ENCODE results near the gene ETS1. TPM values are rescaled to one million over a fixed set of nuclear protein-coding genes. Genes with fewer than 3 reads are reported as not detected.

The ETS1 gene
- total and polyA plus RNA-seq, 12 donors, result 9.6 to 61.7 (median 43.1) TPM

DNA sequence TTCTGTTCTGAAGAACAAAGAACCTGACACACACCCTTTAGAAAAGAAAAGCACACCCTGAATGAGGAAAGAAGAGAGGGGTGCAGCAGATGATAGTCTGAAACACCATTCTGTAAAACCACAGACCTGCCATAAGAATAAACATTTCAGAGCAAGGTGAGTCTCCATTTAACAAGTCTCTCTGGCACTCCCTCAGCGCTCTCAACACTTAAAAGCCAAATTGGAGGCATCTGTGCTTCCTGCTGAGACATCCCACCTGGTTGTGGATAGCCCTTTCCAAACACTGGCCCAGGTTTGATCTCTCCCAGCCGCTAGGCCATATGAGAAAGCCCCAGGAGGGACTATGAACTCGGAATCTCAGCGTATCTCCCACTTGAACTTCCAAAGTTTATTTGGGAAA is 36.3 kb downstream of the ETS1 start:
- no peaks in the 10 kb centered on the region for H3K9me3 ChIP-seq (replicated peaks in 1 of 3)
- no peaks in the 10 kb centered on the region for H3K36me3 ChIP-seq (replicated peaks in 1 of 2)
- H3K4me1 ChIP-seq (replicated peaks in 1 of 2), result peaks cover 10 to 21% of the 10 kb centered on the region in 2 donors
- 88 to 95% (median 93%) methylated on average over 4 of the region's 4 CpGs for WGBS, 4 donors
- DNase-seq, result no peak
- TF ChIP-seq, protein P1, sequence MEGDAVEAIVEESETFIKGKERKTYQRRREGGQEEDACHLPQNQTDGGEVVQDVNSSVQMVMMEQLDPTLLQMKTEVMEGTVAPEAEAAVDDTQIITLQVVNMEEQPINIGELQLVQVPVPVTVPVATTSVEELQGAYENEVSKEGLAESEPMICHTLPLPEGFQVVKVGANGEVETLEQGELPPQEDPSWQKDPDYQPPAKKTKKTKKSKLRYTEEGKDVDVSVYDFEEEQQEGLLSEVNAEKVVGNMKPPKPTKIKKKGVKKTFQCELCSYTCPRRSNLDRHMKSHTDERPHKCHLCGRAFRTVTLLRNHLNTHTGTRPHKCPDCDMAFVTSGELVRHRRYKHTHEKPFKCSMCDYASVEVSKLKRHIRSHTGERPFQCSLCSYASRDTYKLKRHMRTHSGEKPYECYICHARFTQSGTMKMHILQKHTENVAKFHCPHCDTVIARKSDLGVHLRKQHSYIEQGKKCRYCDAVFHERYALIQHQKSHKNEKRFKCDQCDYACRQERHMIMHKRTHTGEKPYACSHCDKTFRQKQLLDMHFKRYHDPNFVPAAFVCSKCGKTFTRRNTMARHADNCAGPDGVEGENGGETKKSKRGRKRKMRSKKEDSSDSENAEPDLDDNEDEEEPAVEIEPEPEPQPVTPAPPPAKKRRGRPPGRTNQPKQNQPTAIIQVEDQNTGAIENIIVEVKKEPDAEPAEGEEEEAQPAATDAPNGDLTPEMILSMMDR (IDR thresholded peaks at IDR 0.05), result no peak
- no peak for TF ChIP-seq POLR2A (IDR thresholded peaks at IDR 0.05)
- no peak overlapping the region for H3K27ac ChIP-seq
- no peak overlapping the region for H3K4me3 ChIP-seq
- intact Hi-C loops (cut with DNase I), result no loop called here
- no peaks in the 10 kb centered on the region for H3K27me3 ChIP-seq

DNA sequence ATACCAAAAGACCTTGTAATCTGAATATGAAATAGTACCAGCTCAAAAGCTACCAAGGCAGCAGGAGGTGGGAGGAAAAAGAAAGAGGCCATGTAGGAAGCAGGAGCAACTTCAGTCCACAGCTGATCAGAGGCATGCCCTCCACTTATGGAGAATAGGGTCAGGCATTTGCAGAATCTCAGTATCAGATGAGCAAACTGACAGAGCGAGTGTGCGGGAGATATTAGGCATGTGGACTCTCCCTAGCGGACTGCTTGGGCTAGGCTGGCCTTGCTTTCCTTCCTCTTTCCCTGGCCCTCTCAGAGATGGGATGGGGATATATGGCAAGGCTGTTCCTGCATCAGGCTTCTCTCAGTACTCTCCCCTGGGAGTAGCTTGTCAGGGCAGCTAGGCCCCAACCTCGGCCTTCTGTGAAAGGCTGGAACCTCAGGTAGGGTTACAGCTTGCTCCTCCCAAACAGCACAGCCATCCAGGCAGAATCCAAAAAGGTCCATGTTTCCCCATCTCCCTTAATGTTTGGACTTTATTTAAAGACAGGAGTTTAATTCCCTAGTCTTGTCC is 37.0 kb downstream of the ETS1 start:
- intact Hi-C loops (cut with DNase I), result no loop called here
- TF ChIP-seq, protein P1 (IDR thresholded peaks at IDR 0.05), result no peak
- no peak for TF ChIP-seq POLR2A (IDR thresholded peaks at IDR 0.05)
- WGBS, 4 donors, result 81 to 93% (median 90%) methylated on average over 4 of the region's 4 CpGs
- Histone ChIP-seq H3K36me3 (replicated peaks in 1 of 2) (no peaks in the 10 kb centered on the region), H3K4me3 (no peak overlapping the region), H3K27me3 (no peaks in the 10 kb centered on the region), H3K4me1 (replicated peaks in 1 of 2) (peaks cover 10 to 21% of the 10 kb centered on the region in 2 donors), H3K9me3 (replicated peaks in 1 of 3) (no peaks in the 10 kb centered on the region), H3K27ac (peak overlapping the region in 1 of 5 donors; percentile 84)
- DNase-seq, result no peak

DNA sequence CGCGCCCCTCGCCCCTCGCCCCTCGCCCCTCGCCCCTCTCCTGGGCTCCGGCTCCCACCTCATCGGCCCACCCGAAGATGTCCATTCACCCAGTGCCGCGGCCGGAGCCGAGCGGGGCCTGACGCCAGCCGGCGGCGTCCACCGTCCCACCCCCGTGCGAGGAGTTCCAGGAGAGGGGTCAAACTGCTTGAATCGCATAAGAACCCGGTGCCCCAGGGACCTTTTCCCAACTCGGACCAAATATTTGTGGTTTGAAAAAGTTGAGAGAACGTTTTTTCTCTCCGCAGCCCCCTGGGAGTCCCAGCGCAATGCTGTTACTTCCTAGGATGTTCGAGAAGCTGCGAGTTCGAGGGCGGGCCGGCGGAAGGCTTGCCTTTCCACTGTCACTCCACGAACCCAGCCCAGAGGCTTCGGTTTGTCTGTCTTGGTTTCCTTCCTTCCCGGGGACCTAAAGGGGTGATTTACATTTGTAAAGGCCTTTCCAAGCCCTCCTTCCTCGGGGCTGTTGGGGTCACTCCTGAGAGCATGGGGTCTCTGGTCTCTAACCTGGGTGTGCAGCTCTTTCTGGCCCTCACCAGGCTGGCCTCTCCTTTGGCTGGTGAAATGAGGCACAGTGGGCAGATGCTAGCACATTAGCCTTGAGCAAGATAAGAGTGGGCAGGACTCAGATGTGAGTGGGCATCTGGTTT is 38.0 kb downstream of the ETS1 start:
- TF ChIP-seq POLR2A (IDR thresholded peaks at IDR 0.05), result no peak
- TF ChIP-seq, protein P1 (IDR thresholded peaks at IDR 0.05), result no peak
- H3K36me3 ChIP-seq (replicated peaks in 1 of 2), result no peaks in the 10 kb centered on the region
- peak overlapping the region in 2 of 4 donors; percentile 48 to 49 for H3K4me3 ChIP-seq
- H3K27ac ChIP-seq, result peak overlapping the region in 3 of 5 donors; percentile 50 to 84 (median 74)
- peak; percentile 24 to 75 (median 38) for DNase-seq
- intact Hi-C loops (cut with DNase I), result no loop called here
- peaks cover 10 to 21% of the 10 kb centered on the region in 2 donors for H3K4me1 ChIP-seq (replicated peaks in 1 of 2)
- H3K9me3 ChIP-seq (replicated peaks in 1 of 3), result no peaks in the 10 kb centered on the region
- WGBS, 4 donors, result 24 to 38% (median 31%) methylated on average over 16 to 37 of the region's 37 CpGs
- H3K27me3 ChIP-seq, result no peaks in the 10 kb centered on the region

DNA sequence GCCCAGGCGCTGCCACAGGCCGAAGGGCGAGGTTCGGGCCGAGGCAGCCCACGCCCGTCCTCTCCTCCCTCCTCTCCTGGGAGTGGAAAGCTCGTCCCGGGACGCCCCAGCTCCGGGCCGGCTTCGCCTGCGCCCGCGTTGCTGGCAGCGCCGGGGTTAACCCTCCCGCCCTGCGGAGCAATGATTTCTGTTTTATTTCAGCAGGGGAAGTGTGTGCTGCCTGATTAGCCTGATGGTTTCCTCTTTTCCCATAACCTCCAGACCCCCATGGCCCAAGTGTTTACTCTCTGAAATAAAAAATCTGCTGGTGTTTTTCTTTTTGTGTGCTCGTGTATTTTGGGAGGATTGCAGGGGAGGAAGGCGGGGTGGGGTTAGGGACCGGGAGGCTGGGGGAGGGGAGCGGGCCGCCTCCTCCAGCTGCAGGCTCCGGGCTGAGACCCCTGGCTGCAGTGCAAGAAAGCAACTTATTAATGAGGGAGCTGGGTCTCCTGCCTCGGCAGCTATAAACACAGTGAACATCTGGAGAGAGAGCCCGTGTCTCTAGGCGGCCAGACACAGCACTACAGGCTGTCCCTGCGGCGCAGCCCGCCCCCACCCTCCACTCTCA is 38.6 kb downstream of the ETS1 start:
- Histone ChIP-seq H3K36me3 (replicated peaks in 1 of 2) (no peaks in the 10 kb centered on the region), H3K4me1 (replicated peaks in 1 of 2) (peaks cover 10 to 20% of the 10 kb centered on the region in 2 donors), H3K4me3 (peak overlapping the region in 2 of 4 donors; percentile 48 to 49), H3K27ac (peak overlapping the region in 3 of 5 donors; percentile 50 to 84 (median 74)), H3K27me3 (no peaks in the 10 kb centered on the region), H3K9me3 (replicated peaks in 1 of 3) (no peaks in the 10 kb centered on the region)
- DNase-seq, result peak; percentile 42 to 77 (median 47)
- 0 to 3% (median 0%) methylated on average over 16 to 32 of the region's 32 CpGs for WGBS, 4 donors
- TF ChIP-seq POLR2A (IDR thresholded peaks at IDR 0.05), result no peak
- TF ChIP-seq, protein P1 (IDR thresholded peaks at IDR 0.05), result peak in 1 of 6 experiments; percentile 9
- intact Hi-C loops (cut with DNase I), result no loop called here

Measured in adrenal gland (tissue), 12 donors.